Caki2 (cell line): Measurements from ENCODE around the gene MT1E. TPM values are rescaled to one million over a fixed set of nuclear protein-coding genes. Genes with fewer than 3 reads are reported as not detected.
A peak's percentile ranks its signal among the peaks of the same experiment; 100 is the strongest.
"Not testable (repeated sequence)": the region's sequence is repeated elsewhere in the genome, so short reads cannot be mapped to it uniquely, and the experiment has no call there.

Experiments
- DNase-seq: peaks from one replicate; pipeline ENCODE4 v3.0.0-alpha.2; 2015; ENCODE audit warnings: low read depth
- in situ Hi-C: cut with HindIII; loops from 2 replicates; pipeline ENCODE4 v1.10.0; 2016; ENCODE audit warnings: low sequenced_read_pairs, low pct_unique_long_range_greater_than_20kb, mixed read lengths
- total RNA-seq: library from RNA; depleted of rRNA; stranded (reverse); fragments of >200 nt; shearing (Covaris generic); gene quantifications from 2 replicates; pipeline ENCODE4 v1.2.3, GENCODE V29; 2014; ENCODE audit warnings: low replicate concordance; rRNA removed

Gene MT1E
- total RNA-seq, result not detected in 2 replicates

- DNase-seq, result no peak
- in situ Hi-C loops, result no loop called here
These were observed at the start of gene MT1E for GRCh38 chr16:56625140-56625942. MT1E (plus strand) TSS chr16:56625781; CDS start chr16:56625852, 71 bp downstream.

GRCh38 chr16:56576585-56577299 lies 48.8 kb upstream of the MT1E start:
- peak; percentile 40 for DNase-seq
- in situ Hi-C loops, result no loop called here

GRCh38 chr16:56577300-56577625 lies 48.3 kb upstream of the MT1E start:
- DNase-seq, result no peak
- in situ Hi-C loops, result no loop called here

- no peak for DNase-seq
- in situ Hi-C loops, result no loop called here
These were observed 45.1 kb upstream of the MT1E start for GRCh38 chr16:56580391-56581048.

DNA sequence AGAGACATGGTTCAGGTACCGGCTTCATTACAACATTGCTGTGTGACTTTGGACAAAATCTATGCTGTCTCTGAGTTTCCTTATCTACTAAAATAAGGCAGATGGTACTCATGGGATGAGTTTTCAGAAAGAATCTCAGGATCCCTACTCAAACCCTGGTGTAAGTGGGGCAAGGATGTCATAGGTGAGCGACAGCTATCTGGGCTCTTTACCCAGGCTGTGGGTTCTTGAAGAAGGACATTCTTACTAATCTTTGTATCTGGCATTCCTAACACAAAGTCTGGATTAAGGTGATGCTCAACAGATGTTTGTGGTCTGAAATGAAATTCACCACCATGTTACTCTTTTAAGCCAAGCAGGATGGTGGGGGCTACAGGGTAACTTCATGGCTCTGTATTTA lies 42.7 kb upstream of the MT1E start:
- DNase-seq, in situ Hi-C loops: not testable (repeated sequence)

DNA sequence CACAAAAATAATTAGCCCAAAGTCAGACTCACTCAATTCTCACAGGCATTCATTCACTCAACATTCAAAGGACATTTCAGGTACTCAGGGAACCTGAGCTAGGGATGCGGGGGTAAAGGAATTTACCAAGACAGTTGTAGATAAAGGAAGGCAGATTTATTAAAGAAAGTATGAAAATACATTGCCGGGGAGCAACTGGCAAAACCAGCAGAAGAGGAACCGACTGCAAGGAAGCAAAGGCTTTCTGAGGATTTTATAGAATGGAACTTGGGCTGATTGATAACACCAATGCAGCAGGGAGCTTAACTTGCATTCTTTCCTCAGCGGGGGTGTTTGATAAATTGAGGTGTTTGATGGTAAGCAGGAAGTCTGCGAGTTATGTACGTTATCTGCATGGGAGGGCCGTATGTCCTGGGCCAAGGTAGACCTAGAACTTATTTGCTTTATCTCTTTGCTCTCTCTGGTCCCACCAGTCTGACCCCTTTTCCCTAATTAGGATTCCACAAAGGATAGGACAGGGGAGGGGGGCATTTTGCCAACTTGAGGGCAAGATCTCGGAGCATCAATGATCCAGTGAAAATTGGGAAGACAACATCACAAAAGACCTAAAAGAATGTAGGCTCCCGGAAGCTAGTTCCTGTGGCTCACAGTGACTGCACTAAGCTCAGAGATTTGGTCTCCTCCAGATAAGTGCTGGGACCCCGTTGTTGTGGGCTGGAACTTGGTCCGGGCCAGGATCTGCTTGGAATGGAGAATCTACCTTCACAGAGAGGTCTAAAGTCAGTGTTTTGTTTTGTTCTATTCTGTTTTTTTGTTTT lies 42.0 kb upstream of the MT1E start:
- in situ Hi-C loops, result no loop called here
- DNase-seq, result no peak

- DNase-seq, result no peak
- in situ Hi-C loops, result no loop called here
These were observed 41.3 kb upstream of the MT1E start for GRCh38 chr16:56584276-56584675.

DNA sequence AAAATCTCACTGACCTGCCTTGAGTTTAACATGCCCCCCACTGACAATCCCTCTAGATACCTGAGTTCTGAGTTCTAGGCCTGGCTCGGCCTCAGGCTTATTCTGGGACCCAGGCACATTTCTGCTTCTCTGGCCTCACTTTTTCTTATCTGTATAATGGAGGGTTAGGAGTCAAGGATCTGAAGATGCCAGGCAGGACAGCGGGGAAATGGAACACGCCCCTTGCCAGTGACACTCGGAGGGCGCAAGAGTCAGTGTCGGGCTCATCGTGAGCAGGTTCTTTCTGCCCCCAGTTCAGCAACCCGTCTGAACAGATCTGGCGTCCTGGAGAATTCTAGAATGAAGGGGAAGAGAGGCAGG lies 36.8 kb upstream of the MT1E start:
- no peak for DNase-seq
- in situ Hi-C loops, result no loop called here

GRCh38 chr16:56589141-56590039 lies 36.2 kb upstream of the MT1E start, which contains the start of gene MT3:
MT3 (plus strand) TSS chr16:56589528; CDS start chr16:56589591, 63 bp downstream.
- no peak for DNase-seq
- in situ Hi-C loops, result no loop called here

DNA sequence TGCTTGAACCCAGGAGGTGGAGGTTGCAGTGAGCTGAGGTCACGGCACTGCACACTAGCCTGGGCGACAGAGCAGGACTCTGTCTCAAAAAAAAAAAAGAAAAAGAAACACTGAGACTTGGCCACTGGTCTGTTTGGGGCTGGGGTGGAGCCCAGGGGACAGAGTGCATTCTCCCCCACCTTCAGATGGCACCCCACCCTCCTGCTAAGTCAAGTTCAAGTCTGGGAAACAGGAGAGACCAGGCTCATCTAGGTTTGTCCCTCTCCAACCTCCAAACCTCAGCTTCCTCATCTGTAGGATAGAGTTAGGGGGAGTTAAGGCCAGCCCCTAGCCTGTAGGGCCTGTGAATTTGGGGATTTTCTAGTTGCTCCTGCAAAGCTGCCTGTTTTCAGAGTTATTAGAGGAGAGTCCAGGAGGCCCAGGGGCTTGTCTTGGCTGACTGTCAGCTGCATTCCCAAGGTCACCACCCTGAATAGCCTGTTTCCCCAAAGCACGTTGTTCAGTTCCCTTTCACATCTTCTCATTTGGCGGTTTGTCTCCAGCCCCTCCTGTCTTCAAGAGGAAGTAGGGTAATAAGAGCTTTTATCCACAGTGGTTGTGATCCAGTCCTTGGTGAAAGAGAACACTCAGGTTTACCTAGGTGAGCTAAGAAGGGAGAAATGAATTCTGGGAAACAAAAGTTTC lies 34.1 kb upstream of the MT1E start:
- in situ Hi-C loops, result no loop called here
- no peak for DNase-seq

- in situ Hi-C loops, result no loop called here
- no peak for DNase-seq
These were observed 31.8 kb upstream of the MT1E start for GRCh38 chr16:56593573-56594291.

DNA sequence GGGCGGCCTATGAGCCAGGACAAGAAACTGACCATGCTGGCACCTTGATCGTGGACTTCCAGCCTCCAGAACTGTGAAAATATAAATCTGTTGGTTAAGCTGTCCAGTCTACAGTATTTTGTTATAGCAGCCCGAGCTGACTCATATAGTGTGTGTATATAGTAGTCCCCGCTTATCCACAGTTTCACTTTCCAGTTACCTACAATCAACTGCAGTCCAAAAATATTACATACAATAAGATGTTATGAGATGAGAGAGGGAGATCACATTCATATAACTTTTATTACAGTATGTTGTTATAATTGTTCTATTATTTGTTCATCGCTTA lies 31.3 kb upstream of the MT1E start:
- no peak for DNase-seq
- in situ Hi-C loops, result no loop called here

DNA sequence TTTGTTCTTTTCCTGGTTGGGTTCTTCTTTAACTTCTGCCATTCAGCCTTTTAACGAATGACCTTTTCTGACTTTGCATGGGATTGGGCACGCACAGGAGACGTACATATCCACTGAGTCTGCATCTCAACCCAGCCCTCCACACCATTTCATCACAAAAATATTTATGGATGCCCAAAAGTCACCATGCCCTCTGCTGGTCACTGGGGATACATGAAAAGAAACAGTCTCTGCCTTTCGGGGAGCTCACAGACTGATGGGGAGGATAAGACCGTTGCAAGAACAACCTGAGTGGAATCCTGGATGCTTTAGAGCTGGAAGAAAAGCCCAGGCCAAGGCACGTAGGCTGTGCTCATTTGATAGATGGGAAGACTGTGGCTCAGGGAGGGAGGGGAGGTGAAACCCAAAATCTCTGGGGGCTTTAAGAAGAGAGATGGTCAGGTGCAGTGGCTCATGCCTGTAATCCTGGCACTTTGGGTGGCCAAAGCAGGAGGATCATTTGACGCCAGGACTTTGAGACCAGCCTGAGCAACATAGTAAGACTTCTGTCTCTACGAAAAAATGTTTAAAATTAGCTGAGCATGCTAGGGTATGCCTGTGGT lies 25.1 kb upstream of the MT1E start:
- DNase-seq, result no peak

DNA sequence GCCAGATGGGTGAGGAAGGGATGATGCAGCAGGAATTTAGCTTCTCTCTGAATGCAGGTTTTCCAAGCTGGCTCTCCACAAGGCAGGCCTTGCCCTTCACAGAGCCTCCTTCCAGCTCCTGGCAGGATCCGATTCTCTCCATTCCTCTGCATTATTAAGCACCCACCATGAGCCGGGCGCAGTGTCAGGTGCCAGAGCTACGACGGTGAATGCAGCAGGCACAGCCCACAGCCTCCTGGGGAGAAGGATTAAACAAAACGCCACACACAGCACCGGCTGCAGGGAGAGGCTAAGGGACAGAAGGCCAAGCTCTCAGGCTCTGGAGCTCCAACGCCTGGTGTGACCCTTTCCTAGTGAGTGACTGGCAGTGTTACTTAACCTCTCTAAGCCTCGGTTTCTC lies 24.3 kb upstream of the MT1E start:
- in situ Hi-C loops, result no loop called here
- DNase-seq, result no peak

More for the DNA sequence above, 25.1 kb upstream of the MT1E start:
- in situ Hi-C loops, result no loop called here

DNA sequence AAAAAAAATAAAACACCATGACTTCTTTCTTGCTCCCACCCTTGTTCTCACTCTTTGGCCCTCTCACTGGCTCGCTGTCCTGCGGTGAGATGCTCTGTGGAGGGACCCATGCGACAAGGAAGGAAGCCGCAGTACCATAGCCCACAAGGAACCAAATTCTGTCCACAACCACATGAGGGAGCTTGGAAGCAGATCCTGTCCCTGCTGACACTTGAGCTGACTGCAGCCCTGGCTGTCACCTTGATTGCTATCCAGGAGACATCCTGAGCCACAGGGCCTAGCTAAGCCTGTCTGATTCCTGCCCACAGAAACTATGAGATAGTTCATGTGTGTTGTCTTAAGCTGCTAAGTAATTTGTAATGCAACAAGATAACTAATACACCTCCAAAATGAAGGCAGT lies 22.0 kb upstream of the MT1E start:
- peak; percentile 46 for DNase-seq
- in situ Hi-C loops, result no loop called here

DNA sequence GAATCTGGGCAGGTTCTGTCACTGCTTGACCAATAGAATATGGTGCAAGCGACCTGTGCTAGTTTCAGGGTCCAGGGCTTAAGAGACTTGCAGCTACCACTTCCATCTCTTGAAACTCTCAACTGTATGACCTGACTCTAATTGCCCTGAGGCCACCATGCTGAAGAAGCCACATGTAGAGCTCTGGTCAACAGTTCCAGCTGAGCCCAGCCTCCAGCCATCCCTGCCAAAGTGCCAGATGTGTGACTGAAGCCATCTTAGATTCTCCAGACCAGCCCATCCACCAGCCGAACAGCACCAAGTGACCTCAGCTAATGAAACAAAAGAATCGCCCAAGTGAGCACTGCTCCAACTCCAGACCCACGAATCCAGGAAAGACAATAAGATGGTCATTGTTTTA lies 20.6 kb upstream of the MT1E start:
- DNase-seq, result no peak
- in situ Hi-C loops, result no loop called here
